ENCODE measurements around the gene RINL. TPM values are rescaled to one million over a fixed set of nuclear protein-coding genes. Genes with fewer than 3 reads are reported as not detected.

Gene RINL, protein sequence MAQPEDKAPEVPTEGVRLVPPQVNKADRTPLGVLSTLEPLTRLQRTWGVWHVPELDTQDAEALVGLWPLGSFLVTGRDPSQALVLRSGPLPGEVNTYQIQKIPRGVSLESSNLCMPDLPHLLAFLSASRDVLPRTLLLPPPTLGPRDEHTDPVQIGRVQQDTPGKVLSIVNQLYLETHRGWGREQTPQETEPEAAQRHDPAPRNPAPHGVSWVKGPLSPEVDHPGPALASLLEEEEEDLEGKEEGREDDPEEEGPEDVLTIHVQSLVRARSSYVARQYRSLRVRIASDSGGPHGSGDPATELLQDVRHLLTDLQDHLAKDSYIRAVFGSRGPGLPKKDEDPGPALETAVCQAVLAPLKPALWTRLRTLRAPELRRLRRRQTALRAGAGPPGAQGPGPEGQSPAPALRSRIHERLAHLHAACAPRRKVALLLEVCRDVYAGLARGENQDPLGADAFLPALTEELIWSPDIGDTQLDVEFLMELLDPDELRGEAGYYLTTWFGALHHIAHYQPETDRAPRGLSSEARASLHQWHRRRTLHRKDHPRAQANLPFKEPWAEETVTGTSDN
- 2.5 and 3.2 TPM in 2 replicates for total RNA-seq

DNA sequence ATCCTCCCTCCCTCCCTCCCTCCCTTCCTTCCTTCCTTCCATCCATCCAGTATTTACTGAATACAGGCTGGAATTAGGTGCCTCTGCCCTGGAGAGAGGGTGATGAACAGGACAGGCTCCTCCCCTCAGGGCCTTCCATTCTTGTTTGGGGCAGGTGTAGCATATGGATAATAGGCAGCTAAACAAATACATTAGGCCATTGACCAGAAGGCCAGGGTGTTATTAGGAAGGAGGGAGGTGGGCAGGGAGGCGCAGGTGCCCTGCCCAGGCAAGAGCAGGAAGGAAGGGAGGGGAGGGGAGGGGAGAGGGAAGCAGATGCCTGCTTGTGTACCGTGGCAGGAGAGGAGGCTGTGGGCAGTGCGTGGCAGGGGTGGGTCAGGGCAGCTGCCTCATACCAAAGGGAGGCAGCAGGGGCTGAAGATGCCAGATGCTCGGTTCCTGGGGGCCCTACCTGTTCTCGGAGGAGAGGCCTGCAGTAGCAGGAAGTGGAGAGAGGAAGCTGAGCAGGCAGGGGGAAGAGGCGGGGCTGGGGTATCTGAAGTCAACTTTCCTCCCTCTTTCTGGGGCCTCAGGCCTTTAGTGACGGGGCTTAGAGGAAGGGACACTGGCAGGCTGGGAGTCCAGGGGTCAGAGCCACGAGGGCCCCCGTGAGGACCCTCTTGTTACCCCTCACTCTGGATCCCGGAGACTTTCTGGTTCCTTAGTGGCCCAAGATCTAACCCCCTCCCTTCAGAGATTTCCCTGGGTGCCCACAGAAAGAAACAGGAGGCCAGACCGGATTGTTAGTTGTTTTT is at the start of gene RINL:
TSS of gene RINL (minus strand) at position 495 of the 794 bp plus-strand sequence. CDS start 1,533 bp downstream, outside the sequence.
- H3K4me2 ChIP-seq (ENCODE audit: insufficient read depth, low read length): no peak within 1 kb of the TSS

DNA sequence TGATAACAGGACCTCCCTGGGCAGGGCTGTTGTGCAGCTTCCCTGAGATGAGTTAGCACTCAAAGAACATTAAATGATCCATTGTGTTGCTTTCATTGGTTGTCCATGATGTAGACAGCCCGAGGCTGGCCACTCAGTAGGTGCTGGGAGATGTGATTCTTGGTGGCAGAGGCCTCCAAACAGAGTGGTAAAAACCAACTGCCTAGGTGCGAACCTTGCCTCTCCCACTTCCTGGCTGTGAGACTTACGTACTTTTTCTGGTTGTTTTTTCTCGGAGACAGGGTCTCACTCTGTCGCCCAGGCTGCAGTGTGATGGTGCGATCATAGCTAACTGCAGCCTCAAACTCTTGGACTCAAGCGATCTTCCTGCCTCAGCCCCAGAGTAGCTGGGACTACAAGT is 46.3 kb upstream of the RINL start:
- Histone ChIP-seq H2AFZ (ENCODE audit: low read length) (no peak overlapping the region), H3K4me3 (ENCODE audit: insufficient read depth, low read length) (no peak overlapping the region), H3K4me2 (ENCODE audit: insufficient read depth, low read length) (no peak overlapping the region), H3K79me2 (ENCODE audit: insufficient read depth, low read length) (peaks cover 8% of the 10 kb centered on the region), H4K20me1 (ENCODE audit: insufficient read depth, low read length) (no peaks in the 10 kb centered on the region), H3K27ac (ENCODE audit: low read depth, low read length) (no peak overlapping the region), H3K9me3 (ENCODE audit: low read depth, low read length) (no peaks in the 10 kb centered on the region), H3K27me3 (ENCODE audit: insufficient read depth, low read length) (no peaks in the 10 kb centered on the region), H3K36me3 (ENCODE audit: insufficient read depth, low read length) (peaks cover 23% of the 10 kb centered on the region), H3K4me1 (ENCODE audit: insufficient read depth, low read length) (no peaks in the 10 kb centered on the region)
- DNase-seq (ENCODE audit: insufficient read length, low spot score, missing footprints): no peak
- TF ChIP-seq, protein P1, sequence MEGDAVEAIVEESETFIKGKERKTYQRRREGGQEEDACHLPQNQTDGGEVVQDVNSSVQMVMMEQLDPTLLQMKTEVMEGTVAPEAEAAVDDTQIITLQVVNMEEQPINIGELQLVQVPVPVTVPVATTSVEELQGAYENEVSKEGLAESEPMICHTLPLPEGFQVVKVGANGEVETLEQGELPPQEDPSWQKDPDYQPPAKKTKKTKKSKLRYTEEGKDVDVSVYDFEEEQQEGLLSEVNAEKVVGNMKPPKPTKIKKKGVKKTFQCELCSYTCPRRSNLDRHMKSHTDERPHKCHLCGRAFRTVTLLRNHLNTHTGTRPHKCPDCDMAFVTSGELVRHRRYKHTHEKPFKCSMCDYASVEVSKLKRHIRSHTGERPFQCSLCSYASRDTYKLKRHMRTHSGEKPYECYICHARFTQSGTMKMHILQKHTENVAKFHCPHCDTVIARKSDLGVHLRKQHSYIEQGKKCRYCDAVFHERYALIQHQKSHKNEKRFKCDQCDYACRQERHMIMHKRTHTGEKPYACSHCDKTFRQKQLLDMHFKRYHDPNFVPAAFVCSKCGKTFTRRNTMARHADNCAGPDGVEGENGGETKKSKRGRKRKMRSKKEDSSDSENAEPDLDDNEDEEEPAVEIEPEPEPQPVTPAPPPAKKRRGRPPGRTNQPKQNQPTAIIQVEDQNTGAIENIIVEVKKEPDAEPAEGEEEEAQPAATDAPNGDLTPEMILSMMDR (IDR thresholded peaks at IDR 0.05; ENCODE audit: extremely low read depth, low read depth, low read length): no peak

More for the DNA sequence above, at the start of gene RINL:
- Histone ChIP-seq H3K27me3 (ENCODE audit: insufficient read depth, low read length) (no peaks in the 10 kb centered on the region), H4K20me1 (ENCODE audit: insufficient read depth, low read length) (no peaks in the 10 kb centered on the region), H3K4me1 (ENCODE audit: insufficient read depth, low read length) (no peaks in the 10 kb centered on the region), H3K9me3 (ENCODE audit: low read depth, low read length) (no peaks in the 10 kb centered on the region), H2AFZ (ENCODE audit: low read length) (no peak within 1 kb of the TSS), H3K36me3 (ENCODE audit: insufficient read depth, low read length) (no peaks in the 10 kb centered on the region), H3K27ac (ENCODE audit: low read depth, low read length) (no peak within 1 kb of the TSS), H3K4me3 (ENCODE audit: insufficient read depth, low read length) (no peak within 1 kb of the TSS), H3K79me2 (ENCODE audit: insufficient read depth, low read length) (no peaks in the 10 kb centered on the region)
- TF ChIP-seq, protein P1 (IDR thresholded peaks at IDR 0.05; ENCODE audit: extremely low read depth, low read depth, low read length): no peak
- peak; percentile 68 for DNase-seq (ENCODE audit: insufficient read length, low spot score, missing footprints)

DNA sequence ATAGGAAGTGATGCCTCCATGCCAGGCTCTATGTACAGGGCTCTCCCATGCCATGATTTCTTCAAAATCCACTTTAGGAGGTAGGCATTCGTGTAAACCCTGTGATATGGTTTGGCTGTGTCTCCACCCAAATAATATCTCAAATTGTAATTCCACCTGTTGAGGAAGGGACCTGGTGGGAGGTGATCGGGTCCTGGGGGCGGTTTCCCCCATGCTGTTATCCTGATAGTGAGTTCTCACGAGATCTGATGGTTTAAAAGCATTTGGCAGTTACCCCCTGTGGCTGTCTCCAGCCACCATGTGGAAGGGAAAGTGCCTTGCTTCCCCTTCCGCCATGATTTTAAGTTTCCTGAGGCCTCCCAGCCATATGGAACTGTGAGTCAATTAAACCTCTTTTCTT is 44.4 kb upstream of the RINL start:
- no peak for DNase-seq (ENCODE audit: insufficient read length, low spot score, missing footprints)
- TF ChIP-seq, protein P1 (IDR thresholded peaks at IDR 0.05; ENCODE audit: extremely low read depth, low read depth, low read length): no peak
- peaks cover 23% of the 10 kb centered on the region for H3K36me3 ChIP-seq (ENCODE audit: insufficient read depth, low read length)
- no peak overlapping the region for H3K4me3 ChIP-seq (ENCODE audit: insufficient read depth, low read length)
- H3K4me1 ChIP-seq (ENCODE audit: insufficient read depth, low read length): no peaks in the 10 kb centered on the region
- H3K27me3 ChIP-seq (ENCODE audit: insufficient read depth, low read length): no peaks in the 10 kb centered on the region
- no peaks in the 10 kb centered on the region for H3K79me2 ChIP-seq (ENCODE audit: insufficient read depth, low read length)
- no peak overlapping the region for H3K4me2 ChIP-seq (ENCODE audit: insufficient read depth, low read length)
- no peaks in the 10 kb centered on the region for H4K20me1 ChIP-seq (ENCODE audit: insufficient read depth, low read length)
- H2AFZ ChIP-seq (ENCODE audit: low read length): no peak overlapping the region
- no peak overlapping the region for H3K27ac ChIP-seq (ENCODE audit: low read depth, low read length)
- H3K9me3 ChIP-seq (ENCODE audit: low read depth, low read length): no peaks in the 10 kb centered on the region
